Ishikawa (cell line): ENCODE results near the gene NTF3.

ENCODE experiments used
- EGR1 ChIP-seq: IDR thresholded peaks from 2 replicates; pipeline ENCODE4 v1.6.1; 2012
- EP300 ChIP-seq: IDR thresholded peaks from 2 replicates; pipeline ENCODE4 v1.6.1; 2012; ENCODE audit warnings: borderline replicate concordance
- FOXM1 ChIP-seq: IDR thresholded peaks from 2 replicates; pipeline ENCODE4 v1.6.1; 2012; ENCODE audit warnings: low read depth, borderline replicate concordance
- MAX ChIP-seq: IDR thresholded peaks from 2 replicates; pipeline ENCODE4 v1.6.1; 2012
- RAD21 ChIP-seq: IDR thresholded peaks from 2 replicates; pipeline ENCODE4 v1.6.1; 2012; ENCODE audit warnings: low read depth
- TAF1 ChIP-seq: IDR thresholded peaks from 2 replicates; pipeline ENCODE4 v1.6.1; 2012; ENCODE audit warnings: low read depth, mild to moderate bottlenecking
- USF1 ChIP-seq: IDR thresholded peaks from 2 replicates; pipeline ENCODE4 v1.6.1; 2012
- TF ChIP-seq, protein P1 (sequence below): IDR thresholded peaks from 2 replicates; pipeline ENCODE4 v1.6.1; 2012; ENCODE audit warnings: low read depth, mild to moderate bottlenecking

DNA sequence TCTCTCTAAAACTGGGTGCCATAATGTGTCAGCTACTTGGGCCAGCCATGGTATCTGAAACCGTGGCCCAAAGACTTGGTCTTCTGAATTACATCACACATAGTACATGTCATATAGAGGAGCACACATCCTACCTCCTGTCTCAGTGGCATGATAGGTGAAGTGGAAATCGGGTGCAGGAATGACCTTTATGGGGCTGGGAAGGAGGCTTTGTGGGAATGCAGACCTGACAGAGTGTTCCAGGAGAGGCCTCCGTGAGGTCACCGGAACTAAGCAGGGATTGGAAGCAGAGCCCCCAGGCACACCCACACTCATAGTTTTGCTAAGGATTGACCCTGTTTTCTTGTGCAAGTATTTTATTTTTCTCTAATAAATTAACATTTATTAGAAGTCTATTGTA is 82.6 kb downstream of the NTF3 start:
- no peak for TF ChIP-seq EGR1
- no peak for TF ChIP-seq TAF1
- no peak for TF ChIP-seq MAX
- TF ChIP-seq FOXM1, result no peak
- TF ChIP-seq EP300, result no peak
- no peak for TF ChIP-seq RAD21
- TF ChIP-seq, protein P1, sequence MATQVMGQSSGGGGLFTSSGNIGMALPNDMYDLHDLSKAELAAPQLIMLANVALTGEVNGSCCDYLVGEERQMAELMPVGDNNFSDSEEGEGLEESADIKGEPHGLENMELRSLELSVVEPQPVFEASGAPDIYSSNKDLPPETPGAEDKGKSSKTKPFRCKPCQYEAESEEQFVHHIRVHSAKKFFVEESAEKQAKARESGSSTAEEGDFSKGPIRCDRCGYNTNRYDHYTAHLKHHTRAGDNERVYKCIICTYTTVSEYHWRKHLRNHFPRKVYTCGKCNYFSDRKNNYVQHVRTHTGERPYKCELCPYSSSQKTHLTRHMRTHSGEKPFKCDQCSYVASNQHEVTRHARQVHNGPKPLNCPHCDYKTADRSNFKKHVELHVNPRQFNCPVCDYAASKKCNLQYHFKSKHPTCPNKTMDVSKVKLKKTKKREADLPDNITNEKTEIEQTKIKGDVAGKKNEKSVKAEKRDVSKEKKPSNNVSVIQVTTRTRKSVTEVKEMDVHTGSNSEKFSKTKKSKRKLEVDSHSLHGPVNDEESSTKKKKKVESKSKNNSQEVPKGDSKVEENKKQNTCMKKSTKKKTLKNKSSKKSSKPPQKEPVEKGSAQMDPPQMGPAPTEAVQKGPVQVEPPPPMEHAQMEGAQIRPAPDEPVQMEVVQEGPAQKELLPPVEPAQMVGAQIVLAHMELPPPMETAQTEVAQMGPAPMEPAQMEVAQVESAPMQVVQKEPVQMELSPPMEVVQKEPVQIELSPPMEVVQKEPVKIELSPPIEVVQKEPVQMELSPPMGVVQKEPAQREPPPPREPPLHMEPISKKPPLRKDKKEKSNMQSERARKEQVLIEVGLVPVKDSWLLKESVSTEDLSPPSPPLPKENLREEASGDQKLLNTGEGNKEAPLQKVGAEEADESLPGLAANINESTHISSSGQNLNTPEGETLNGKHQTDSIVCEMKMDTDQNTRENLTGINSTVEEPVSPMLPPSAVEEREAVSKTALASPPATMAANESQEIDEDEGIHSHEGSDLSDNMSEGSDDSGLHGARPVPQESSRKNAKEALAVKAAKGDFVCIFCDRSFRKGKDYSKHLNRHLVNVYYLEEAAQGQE, result no peak
- no peak for TF ChIP-seq USF1
